Pulmonary artery endothelial cell (primary cell): ENCODE measurements around the gene OR2AE1. TPM values are rescaled to one million over a fixed set of nuclear protein-coding genes. Genes with fewer than 3 reads are reported as not detected.
"Not testable (repeated sequence)": the region's sequence is repeated elsewhere in the genome, so short reads cannot be mapped to it uniquely, and the experiment has no call there.

Experiments
- DNase-seq: peaks from one replicate; pipeline ENCODE4 v3.0.0-alpha.2; 2011; ENCODE audit warnings: low read depth, low spot score
- total RNA-seq: library from RNA; depleted of rRNA; stranded (reverse); fragments of >200 nt; gene quantifications from 2 replicates; pipeline ENCODE4 v1.2.3, GENCODE V29; 2014

The OR2AE1 gene, protein sequence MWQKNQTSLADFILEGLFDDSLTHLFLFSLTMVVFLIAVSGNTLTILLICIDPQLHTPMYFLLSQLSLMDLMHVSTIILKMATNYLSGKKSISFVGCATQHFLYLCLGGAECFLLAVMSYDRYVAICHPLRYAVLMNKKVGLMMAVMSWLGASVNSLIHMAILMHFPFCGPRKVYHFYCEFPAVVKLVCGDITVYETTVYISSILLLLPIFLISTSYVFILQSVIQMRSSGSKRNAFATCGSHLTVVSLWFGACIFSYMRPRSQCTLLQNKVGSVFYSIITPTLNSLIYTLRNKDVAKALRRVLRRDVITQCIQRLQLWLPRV
- 0.13 TPM in 1 of 2 replicates, not detected in the other for total RNA-seq

DNA sequence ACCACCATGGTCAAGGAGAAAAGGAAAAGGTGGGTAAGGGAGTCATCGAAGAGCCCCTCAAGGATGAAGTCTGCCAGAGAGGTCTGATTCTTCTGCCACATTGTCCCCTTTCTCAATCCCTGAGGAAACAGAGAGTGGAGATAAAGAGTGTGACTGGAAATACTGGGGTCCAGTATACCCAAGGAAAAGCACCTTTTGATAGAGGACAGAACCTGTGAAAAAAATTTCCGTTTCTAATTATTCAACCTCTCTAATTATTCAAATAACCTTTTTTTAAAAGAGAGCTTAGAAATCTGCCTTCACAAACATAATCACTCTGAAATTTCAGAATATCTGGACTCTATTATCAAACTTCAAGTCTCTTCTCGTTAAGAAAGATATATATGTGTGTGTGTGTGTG lies at the start of gene OR2AE1:
Gene OR2AE1 (minus strand): TSS at position 101 of the 400 bp plus-strand sequence. CDS start 0 bp downstream, at position 101.
- DNase-seq = no peak

DNA sequence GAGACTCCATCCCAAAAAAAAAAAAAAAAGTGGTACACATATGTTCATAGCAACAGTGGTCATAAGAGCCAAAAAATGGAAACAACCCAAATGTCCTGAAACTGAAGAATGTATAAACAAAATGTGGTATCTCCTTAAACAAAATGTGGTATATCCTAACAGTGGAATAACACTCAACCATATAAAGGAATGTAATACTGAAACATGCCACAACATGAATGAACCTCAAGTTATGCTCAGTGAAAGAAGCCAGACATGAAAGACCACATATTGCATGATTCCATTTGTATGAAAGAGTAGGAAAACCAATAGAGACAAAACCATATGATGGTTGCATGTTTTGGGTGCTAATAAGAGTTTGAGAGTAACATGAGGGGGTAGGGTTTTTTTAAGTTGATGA lies 49.5 kb upstream of the OR2AE1 start:
- no peak for DNase-seq

DNA sequence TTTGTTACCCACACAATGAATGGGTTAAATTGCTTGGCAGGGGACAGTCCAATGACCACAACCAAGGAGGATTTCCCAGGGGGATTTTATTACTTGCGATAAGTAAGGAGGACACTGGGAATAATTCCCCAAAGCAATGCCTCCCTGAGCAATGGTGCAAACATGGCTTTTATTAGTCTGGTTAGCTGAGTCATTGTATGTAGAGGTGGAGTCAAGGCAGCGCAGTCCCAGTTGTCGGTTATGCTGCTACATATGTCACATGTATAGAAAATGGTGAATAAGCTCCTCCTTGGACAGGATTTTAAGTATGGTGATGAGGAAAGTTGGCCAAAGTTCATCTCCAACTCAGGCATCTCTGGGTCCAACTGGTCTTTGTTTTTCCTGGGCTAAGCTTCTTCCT lies 46.4 kb upstream of the OR2AE1 start:
- no peak for DNase-seq

DNA sequence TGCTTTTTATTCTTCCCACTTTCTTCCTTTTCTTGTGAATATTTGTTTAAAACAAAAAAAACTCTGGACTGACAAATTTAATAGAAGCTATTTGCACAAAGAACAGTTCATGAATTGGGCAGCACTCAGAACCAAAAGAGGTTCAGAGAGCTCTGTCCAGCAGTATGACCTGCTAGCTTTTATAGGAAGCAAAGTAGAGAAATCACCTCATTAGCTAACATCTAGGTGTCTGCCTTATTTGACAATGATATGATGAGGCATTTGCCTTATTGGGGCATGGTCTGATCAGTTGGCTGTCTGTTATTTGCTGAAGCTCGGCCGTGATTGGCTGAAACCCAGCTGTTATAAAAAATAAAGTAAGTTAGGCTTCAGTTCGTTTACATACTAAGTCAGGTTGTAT lies 43.3 kb upstream of the OR2AE1 start:
- DNase-seq = no peak

DNA sequence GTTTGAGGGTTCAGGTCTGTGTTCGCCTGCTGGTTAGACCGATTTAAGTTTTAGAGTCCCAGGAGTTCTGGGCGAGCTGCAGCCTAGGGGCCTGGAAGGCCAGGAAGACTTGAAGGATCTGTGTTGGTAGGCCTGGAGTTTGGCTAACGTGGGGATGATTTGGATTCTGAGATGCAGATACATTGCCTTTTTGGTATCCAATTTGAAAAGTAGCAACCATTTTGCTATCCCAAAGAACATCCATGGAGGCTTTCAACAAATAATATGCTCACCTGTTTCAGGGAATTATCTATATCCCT lies 42.9 kb upstream of the OR2AE1 start:
- no peak for DNase-seq

DNA sequence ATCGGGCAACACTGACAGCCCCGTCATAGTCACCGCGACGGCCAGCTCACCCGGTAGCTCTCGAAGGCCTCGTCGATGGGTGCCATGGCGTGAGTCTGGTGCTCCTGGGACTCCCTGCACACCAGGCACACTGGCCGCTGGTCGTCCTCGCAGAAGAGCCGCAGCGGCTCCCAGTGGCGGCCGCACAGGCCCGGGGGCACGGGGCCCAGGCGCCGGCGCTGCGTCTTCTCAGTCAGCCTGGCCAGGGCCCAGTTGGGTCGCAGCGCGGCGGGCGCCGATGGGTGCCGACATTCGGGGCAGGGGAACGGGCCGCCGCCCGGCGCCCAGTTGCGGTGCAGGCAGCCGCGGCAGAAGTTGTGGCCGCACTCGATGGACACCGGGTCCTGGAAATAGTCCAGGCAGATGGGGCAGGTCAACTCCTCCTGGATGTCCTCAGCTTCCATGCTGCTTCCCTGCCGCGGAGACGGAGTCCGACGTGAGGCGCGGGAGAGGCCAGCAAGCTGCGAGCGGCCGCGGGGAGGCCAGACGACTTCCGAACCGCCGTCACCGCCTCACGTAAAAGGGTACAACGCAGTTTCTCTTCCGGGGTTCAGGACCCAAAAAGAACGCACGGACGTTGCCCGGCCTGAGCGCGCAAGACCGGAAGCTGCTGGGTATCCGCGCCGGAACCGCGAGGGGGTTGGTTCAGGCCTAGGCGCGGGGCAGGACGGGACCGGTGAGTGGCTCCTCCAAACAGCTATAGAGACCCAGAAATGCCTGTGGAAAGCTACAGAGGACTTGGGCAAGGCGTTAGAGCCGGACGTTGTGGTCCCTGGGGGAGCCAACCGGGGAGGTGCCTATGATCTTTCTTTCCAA lies 42.4 kb upstream of the OR2AE1 start, which contains the start of gene TRIM4:
Gene TRIM4 (minus strand): TSS at position 572 of the 855 bp plus-strand sequence. CDS start 129 bp downstream, at position 443.
- peak; percentile 57 for DNase-seq

DNA sequence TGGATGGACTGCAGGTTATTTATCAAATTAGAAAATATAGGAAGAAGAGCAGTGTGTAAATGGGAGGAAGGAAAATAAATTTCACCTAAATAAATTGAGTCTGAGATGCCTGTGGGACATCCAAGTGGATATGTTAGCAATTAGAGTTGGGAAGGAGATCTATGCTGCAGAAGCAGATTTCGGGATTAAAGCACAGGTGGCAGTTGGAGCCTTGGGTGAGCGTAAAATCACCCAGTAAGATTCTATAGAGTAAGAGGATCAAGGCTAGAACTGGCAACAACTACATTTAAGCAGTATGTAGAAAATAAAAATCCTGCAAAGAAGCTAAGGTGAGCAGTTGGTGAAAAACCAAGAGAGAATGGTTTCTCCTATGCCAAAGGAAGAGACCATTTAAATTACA lies 34.1 kb upstream of the OR2AE1 start:
- DNase-seq = no peak

DNA sequence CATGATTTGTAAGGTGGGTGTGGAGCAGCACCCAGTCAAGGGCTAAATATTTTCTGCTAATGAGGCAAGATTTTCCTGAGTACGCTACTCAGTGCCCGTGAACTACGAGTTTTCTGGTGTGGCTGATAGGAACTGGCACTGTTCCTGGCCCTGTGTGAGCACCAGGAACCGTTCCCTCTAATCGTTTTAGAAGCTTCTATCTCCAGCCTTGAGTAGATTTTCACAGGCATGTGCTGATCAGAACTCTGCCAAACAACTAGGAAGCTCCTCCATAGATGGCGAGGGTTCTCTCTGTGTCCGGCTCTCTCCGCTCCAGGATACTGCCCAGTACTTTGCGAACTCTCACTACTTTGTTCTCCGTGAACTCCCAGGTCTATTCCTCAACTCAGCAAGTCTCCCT lies 24.7 kb upstream of the OR2AE1 start:
- DNase-seq = no peak

DNA sequence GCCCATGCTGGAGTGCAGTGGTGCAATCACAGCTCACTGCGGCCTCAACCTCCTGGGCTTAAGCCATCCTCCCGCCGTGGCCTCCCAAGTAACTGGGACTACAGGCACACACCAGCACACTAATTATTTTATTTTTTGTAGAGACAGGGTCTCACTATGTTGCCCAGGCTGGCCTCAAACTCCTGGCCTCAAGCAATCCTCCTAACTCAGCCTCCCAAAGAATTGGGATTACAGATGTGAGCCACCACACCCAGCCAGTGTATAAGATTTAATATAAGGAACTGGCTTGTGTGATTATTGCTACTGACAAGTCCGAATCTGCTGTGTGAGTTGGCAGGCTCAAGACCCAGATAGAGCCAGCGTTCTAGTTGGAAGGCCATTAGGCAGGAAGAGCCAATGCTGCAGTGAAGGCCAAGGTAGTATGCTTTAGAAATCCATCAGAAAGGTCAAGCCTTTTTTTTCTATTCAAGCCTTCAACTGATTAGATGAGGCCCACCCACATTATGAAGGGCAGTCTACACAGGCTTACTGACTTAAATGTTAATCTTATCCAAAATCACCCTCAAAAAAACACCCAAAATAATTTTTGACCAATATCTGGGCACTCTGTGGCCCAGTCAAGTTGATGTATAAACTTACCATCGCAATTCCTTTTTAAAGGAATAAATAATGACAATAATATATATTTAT lies 23.1 kb upstream of the OR2AE1 start:
- no peak for DNase-seq

DNA sequence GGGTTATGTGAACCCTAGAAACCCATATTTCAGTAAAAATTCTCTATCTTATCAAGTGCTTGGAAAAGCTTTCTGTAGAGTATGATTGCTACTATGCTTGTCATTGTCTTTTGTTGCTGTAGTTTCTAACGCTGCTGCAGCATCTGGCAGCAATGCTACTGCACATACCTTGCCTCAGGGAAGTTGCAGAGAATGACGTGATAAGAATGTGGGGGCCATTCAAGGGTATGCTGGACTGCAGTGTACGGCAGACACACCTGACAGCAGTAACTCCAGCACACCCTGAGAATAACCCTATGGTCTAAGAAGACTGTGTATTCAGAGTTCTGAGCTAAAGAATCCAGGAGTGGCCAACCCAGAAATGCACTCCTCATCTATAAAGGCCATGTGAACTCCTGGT lies 22.0 kb upstream of the OR2AE1 start:
- DNase-seq = no peak

DNA sequence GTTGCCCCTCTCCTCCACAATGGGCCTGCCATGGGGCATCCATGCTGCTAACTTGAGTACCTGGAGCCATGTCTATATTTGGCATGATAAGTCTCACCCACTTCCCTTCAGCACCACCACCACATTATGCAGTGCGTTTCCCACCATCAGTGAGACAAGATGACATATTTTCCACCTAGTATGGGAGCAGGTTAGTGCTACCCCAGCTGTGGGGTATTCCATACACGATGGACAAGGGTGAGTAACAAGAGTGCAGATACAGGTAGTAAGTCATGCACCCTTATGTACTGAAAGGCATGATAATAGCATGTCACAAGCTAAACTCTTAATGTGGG lies 21.2 kb upstream of the OR2AE1 start:
- DNase-seq = no peak

DNA sequence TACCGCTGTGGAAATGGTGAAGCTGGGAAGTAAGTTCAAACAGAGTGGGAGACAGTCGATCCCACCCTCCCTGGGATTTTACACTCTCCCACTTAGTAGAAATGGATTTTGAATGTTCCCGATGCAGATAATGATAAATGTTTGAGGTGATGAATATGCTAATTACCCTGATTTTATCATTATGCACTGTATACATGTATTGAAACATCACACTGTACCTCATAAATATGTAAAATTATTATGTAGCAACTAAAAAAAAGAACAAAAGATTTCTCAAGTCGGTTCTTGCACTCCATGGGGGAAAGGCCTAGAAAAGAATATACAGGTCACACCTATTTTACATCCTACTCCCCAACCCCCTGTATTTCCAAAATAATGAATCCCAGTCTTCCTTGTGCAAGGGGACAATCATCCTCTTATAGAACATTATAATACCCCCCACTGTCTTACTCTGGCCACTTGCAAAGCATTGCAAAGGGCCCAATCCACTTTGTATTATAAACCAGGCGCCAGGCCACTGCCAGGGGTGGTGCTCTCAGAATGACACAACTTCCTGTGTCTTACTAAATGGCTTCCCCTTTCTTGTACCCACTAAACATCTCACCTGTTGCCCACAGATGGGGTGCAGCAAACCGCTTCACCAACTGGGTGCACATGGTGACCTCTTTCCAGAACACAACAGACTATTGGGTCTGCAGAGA lies 20.6 kb upstream of the OR2AE1 start:
- DNase-seq = no peak

DNA sequence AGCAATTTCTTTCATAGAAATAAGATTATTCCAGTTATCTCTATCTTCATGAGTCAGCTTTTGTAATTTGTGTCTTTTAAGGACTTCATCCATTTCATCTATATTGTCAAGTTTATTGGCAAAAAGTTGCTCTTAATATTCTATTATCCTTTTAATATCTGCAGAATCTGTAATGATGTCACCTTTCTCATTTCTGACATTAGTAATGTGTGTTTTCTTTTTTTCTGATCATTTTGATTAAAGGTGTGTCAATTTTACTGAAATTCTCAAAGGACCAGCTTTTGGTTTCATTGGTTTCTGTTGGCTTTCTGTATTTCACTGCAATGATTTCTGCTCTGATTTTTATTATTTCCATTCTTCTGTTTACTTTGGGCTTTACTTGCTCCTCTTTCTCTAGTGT lies 17.9 kb upstream of the OR2AE1 start:
- no peak for DNase-seq

DNA sequence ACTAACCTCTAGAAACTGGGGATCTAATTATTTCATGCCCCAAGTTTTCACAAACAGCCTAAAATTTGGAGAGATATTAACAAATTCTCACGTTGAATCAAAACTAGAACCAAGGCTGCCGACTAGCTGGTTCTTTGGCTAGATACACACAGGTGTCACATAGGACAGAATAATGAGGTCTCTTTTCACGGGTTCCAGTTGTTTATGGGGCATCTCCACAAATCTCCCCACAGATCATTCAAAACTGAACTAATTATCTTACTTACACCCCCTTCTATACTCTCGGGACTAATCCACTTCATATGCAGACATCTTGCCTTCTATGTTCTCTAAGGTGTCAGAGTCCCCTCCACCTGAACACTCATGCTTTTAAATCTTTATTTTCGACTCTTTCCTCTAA lies 16.4 kb upstream of the OR2AE1 start:
- DNase-seq = no peak

DNA sequence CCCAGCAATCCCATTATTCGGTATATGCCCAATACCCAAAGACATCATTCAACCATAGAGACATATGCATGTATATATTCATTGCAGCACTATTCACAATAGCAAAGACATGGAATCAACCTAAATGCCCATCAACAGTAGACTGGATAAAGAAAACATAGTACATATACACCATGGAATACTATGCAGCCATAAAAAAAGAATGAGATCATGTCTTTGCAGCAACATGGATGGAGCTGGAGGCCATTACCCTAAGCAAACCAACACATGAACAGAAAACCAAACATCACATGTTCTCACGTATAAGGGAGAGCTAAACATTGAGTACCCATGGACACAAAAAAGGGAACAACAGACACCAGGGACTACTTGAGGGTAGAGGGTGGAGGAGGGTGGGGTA lies 13.5 kb upstream of the OR2AE1 start:
- DNase-seq = not testable (repeated sequence)

DNA sequence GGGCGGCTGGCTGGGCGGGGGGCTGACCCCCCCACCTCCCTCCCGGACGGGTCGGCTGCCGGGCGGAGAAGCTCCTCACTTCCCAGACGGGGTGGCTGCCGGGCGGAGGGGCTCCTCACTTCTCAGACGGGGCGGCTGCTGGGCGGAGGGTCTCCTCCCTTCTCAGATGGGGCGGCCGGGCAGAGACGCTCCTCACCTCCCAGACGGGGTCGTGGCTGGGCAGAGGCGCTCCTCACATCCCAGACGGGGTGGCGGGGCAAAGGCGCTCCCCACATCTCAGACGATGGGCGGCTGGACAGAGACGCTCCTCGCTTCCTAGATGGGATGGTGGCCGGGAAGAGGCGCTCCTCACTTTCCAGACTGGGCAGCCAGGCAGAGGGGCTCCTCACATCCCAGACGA lies 11.5 kb upstream of the OR2AE1 start:
- DNase-seq = not testable (repeated sequence)

DNA sequence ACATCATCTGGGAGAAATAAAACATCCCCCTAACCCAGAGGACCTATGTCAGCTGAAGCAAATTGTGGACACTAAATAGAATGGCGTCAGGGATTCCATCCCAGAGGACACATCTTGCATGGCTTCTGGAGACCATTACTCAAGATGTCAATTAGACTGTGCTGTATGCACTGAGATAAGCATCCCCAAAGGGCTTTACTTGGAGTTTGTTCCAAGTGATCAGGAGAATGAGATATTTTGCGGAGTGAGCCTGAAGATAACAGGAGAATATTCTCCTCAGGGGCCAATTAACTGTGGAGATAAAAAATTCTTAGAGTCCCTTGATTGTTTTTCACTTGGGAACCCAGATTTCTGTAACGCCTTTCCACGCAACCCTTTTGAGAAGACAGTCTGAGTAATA lies 4.5 kb upstream of the OR2AE1 start:
- DNase-seq = no peak

DNA sequence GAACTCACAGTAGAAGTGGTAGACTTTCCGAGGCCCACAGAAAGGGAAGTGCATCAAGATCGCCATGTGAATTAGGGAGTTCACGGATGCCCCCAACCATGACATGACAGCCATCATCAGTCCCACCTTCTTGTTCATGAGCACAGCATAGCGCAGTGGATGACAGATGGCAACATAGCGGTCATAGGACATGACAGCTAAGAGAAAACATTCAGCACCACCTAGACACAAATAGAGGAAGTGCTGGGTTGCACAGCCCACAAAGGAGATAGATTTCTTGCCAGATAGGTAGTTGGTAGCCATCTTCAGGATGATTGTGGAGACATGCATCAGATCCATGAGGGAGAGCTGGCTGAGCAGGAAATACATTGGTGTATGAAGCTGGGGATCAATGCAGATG lies 342 bp downstream of the OR2AE1 start:
- DNase-seq = no peak

DNA sequence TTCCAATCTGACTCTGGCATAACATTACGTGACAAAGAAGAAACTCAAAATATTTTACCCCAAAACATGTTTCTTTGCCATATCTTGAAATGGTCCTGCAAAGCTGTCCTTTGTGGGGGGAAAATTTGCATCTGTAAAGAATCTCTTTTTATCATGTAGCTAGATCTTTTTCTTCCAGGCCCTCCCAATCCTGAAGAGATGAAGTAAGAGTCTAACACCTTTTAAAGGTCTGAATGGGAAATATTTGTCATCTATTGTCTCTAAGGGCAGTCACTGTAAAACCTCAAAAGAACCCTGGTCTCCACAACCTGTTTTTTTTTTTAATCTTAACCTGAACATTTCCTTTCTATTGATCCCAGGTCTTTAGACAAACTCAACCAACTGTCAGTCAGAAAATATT lies 8.6 kb downstream of the OR2AE1 start:
- no peak for DNase-seq

DNA sequence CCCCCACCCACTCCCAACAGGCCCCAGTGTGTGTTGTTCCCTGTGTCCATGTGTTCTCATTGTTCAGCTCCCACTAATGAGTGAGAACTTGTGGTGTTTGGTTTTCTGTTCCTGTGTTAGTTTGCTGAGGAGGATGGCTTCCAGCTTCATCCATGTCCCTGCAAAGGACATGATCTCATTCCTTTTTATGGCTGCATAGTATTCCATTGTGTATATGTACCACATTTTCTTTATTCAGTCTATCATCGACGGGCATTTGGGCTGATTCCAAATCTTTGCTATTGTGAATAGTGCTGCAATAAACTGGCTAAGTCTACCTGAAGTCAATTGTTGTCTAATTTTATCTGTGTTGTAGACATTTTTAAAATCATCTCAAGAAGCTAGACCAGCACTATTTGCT lies 9.4 kb downstream of the OR2AE1 start:
- DNase-seq = not testable (repeated sequence)

DNA sequence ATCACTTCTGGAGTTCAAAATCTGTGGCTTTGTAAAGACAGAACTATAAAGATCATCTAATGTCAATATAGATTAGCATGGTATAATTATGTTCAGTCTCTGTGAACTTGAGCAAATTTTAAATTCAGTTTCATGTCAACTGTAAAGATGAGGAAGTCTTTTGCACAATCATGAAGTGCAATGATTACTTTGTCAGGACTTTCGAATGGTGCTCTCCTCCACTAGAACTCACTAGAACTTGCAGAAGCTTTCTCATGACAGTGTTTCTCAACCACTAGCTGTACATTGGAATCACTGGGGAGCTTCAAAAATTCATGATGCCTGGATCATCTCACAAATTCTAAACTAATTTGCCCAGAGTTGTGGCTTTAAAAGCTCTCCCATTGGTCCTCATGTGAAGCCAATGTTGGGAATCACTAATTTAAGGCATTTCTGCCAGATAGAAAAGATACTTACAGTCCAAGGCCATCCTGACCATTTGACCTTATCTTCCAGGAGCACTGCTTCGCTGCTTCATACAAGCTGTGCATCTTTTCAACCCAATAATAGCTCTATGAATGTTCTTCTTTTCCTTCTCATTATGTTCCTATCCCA lies 12.9 kb downstream of the OR2AE1 start:
- DNase-seq = no peak
